RCC 7860 (cell line): Measurements from ENCODE around the gene TPX2.

Experiments
- DNase-seq: peaks from one replicate; pipeline ENCODE4 v3.0.0-alpha.2; 2015; ENCODE audit warnings: low spot score
- FAIRE-seq: peaks from 2 replicates; lab custom pipeline; 2012; peaks lifted over from hg19 to GRCh38; lab: Jason Lieb, UNC

TPX2 gene

DNA sequence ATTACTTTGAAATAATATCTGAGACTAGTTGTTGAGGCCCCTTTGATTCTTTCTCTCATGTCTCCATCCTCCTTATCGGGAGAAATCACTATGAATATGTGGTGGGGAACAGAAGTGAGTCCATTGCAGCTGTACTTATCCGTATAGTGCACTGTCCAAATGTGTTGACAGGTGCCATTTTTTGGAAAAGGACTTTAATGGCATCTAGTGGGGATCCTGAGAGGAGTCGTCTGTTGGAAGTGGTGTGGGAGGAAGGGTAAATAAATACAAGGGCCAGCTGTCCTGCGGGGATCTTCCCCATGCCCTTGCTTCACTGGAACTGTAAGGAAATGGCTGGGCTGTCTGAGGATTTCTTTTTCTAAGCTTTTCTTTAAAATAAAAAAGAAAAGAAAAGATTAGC, 19.4 kb downstream of the TPX2 start:
- DNase-seq: no peak
- FAIRE-seq: no peak

- DNase-seq (no peak), FAIRE-seq (no peak)
These were observed 19.9 kb downstream of the TPX2 start for GRCh38 chr20:31758991-31759390.

DNA sequence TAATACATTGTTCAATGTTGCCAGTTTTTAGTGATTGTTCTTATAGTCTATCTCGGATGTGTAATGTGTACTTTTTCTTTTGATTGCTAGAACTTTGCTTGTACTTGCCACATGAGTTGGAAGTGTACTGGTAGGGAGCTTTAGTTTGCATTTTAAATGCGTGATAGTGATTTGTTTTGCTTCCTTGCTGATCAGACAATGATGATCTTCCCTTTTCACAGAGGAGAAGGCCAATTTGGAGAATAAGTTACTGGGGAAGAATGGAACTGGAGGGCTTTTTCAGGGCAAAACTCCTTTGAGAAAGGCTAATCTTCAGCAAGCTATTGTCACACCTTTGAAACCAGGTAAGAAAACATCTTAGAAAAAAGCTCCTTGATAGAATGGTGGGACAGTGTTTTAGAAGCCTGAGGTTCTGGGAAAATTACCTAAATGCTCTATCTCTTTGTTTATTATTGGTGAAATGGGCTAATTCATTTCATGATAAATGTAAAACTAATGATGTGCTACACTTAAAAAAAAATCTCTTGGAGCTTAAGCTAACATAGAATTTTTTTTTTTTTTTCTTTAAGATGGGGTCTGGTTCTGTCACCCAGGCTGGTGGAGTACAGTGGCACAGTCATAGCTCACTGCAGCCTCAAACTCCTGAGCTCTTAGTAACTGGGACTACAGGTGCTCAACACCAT, 20.9 kb downstream of the TPX2 start:
- DNase-seq (no peak), FAIRE-seq (no peak)

DNA sequence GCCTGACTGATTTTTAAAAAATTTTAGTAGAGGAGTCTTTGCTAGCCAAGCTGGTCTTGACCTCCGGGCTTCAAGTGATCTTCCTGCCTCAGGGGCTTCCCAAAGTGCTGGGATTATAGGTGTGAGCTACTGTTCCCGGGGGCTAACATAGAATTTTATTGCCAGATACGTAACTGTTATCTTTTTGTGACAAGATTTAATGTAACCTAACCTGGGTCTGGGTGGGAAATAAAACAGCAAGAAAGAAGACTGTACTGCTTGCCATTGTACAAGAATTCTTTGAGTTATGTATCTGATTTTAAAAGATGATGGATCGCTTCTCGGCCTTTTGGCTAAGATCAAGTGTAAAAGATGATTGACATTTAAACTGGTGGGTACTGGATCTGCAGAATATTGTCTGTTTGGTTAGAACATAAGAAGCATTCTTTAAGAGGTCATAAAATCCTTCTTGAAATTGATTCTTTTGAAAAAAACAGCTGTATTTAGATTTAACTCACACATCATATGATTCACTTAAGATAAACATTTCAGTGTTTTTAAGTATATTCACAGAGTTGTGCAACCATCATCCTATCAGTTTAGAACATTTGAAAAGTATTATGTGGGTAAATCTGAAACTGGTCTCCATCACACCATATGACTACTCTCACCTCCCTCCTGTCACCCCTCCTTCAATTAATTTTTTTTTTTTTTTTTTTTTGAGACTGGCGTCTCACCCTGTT, 21.6 kb downstream of the TPX2 start:
- no peak for FAIRE-seq
- no peak for DNase-seq

GRCh38 chr20:31764641-31765305, 25.7 kb downstream of the TPX2 start:
- no peak for FAIRE-seq
- no peak for DNase-seq

- no peak for FAIRE-seq
- no peak for DNase-seq
These were observed 28.7 kb downstream of the TPX2 start for GRCh38 chr20:31767805-31768204.

- DNase-seq (no peak), FAIRE-seq (no peak)
These were observed 30.6 kb downstream of the TPX2 start for GRCh38 chr20:31769681-31770080.

- DNase-seq (no peak), FAIRE-seq (no peak)
These were observed 31.2 kb downstream of the TPX2 start for GRCh38 chr20:31770243-31770642.

DNA sequence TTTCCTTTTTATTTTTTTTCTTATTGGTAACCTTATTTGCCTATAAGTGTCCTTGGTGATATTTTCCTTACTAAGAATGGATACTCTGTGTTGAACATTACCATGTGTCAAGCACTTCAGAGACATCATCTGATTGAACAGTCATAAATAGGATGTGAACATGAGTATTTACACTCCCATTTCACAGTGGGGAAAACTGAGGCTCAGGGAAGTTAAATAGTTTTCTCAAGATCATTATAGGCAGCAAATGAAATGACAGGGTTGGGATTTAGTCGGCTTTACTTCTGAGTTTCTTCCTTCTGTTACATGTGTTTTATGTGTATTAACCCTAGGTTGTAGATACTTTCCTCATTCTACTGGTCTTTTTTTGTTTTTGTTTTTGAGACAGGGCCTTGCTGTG, 35.3 kb downstream of the TPX2 start:
- FAIRE-seq: no peak

DNA sequence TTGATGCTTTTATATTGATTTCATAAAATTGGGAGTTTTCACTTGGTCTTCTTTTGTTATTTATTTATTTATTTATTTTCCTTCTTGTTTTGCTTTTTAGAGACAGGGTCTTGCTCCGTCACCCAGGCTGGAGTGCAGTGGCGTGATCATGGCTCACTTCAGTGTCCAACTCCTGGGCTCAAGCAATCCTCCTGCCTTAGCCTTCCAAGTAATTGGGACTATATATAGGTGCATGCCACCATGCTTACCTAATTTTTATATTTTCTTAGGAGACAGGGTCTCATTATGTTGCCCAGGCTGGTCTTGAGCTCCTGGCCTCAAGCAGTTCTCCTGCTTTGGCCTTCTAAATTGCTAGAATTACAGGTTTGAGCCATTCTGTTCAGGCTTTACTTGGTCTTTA, 41.7 kb downstream of the TPX2 start:
- DNase-seq: no peak
- FAIRE-seq: no peak

More for the DNA sequence above, 35.3 kb downstream of the TPX2 start:
- no peak for DNase-seq

- DNase-seq (no peak), FAIRE-seq (no peak)
These were observed 42.9 kb downstream of the TPX2 start for GRCh38 chr20:31781945-31782344.

DNA sequence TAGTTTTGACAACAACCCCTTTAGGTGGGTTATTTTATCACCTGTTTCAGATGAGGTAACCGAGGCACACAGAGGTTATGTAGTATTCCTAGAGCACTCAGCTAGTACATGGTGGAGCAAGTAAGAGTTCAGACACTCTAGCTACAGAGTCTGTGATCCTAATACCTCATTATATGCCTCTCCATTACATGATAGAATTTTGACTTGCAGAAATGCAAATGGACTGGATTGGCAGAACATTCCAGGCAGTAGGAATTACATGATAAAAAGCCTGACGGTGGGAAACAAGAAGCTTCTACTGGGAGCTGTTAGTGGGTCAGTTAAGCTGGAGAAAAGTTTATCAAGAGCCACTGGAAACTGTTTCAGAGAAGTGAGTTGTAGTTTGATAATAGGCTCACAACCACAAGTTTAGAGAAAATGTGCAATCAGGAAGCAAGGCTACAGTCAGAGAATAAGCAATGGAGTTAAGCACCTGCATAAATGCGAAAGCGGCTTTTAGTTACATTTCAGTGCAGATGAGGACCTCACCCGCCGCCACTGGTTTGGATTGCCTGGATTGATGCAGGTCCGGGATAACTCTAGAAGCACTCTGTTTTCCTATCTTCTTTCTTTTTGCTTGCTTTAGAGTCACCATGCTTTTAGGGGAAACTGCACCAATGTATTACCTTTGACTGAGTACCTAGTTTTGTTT, 45.4 kb downstream of the TPX2 start:
- DNase-seq (no peak), FAIRE-seq (no peak)

GRCh38 chr20:31785089-31785488, 46.0 kb downstream of the TPX2 start:
- DNase-seq (no peak), FAIRE-seq (no peak)

DNA sequence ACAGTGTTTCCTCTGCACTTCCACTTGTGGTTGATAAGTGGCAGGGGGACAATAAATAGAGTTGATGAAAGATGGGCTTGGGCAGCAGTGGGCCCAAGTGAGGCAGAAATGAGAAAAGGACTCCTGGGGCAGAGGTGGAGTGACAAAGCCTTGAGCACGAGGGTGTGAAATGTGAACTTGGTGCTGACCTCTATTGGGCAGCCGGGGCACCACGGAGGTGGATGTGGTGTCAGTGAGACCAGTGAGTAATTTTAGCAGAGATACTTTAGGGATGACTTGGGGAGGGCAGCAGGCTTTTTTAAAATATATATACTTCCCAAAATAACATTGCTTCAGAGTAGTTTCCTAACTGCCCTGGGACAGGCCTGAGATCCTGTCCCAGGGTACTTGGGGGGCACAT, 49.5 kb downstream of the TPX2 start:
- DNase-seq (peak; percentile 23), FAIRE-seq (no peak)

DNA sequence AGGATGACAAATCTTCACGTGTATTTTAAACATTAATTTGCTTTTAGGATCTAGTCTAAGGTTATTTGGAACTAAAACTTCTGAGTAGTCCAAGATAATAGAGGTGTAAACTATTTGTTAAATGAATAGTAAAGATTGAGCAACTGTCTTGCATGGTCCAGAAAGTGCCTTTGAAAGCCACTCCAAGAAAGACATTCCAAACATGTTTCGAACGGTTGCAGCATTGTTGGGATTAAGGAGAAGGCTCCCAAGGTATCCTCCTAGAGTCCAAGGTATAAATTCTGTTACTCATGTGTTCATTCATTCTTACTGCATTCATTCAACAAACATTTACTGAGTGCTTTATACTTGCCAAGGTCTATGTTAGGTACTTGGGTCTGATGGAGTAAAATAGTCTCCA, 51.3 kb downstream of the TPX2 start:
- FAIRE-seq: no peak
- DNase-seq: no peak

GRCh38 chr20:31797364-31797763, 58.3 kb downstream of the TPX2 start:
- FAIRE-seq (no peak), DNase-seq (no peak)

DNA sequence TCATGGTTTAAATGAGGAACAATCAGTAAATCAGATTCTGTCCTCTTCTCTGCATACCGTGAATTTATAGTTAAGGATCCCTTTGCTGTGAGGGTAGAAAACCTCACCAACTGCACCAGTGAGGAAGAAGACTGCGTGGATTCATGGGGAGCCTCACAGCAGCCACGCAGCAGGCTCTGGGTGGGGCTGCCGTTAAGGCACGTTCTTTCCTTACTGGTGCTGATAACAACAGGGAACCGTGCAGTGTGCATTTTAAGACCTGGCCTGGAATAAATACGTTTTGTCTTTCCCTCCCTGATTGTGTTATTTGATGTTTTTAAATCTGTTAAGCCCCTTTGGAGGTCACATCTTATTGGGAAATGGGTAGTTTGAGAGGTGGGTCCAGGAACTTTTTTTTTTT, 62.4 kb downstream of the TPX2 start:
- FAIRE-seq (no peak), DNase-seq (no peak)

GRCh38 chr20:31803552-31804291, 64.6 kb downstream of the TPX2 start:
- DNase-seq (no peak), FAIRE-seq (no peak)

DNA sequence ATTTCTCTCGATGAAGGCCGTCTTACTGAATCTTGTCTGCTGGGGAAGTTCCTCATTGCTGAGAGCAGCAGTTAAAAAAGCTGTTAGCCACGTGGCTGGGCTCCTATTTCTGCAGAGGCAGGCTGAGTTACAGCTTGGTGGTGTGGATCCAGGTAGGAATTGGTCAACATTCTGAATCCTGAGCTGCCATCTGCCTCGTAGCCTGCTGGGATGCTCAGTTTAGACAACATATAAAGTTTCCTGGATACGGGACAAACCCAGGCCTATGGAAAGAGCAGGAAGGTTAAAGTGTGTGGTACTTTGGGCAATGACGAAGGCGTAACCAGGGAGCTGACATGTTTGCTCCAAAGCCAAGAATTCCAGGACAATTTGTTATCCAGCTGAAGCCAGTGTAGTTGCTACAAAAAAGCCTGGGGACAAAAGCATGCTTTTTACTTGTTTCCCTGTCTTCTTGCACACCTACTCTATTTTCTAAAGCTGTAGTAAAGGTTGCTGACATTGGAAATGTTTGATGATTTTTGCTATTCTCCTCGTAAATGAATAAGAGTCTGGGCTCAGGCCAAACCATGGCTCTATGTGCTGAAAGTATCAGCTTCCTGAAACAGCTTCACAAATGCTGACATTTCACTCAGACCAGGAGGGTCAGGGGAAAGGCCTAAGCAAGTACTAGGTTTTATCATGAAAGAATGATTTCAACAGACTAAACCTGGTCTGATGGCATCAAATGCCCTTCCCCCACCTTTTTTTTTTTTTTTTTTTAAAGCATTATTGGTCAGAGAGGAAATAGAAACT, 67.7 kb downstream of the TPX2 start:
- FAIRE-seq (no peak), DNase-seq (no peak)

- no peak for FAIRE-seq
- peak; percentile 29 for DNase-seq
These were observed 69.4 kb downstream of the TPX2 start for GRCh38 chr20:31808481-31808880.
